Eye (tissue), 1 donor: ENCODE data around the gene LILRB2.
"Not testable (repeated sequence)": the region's sequence is repeated elsewhere in the genome, so short reads cannot be mapped to it uniquely, and the experiment has no call there.

Experiments used
- DNase-seq: peaks from one replicate; pipeline ENCODE4 v3.0.0-alpha.2; 2015

LILRB2 gene

GRCh38 chr19:54281007-54281728, at the start of gene LILRB2:
Gene LILRB2, minus strand, starts transcription at chr19:54281110. Its CDS starts 614 bp downstream, at chr19:54280496.
- DNase-seq, result no peak

GRCh38 chr19:54329476-54330165, 48.7 kb upstream of the LILRB2 start:
- no peak for DNase-seq

GRCh38 chr19:54328781-54329180, 47.9 kb upstream of the LILRB2 start:
- not testable (repeated sequence) for DNase-seq

- no peak for DNase-seq
These were observed 44.7 kb upstream of the LILRB2 start for GRCh38 chr19:54325631-54326030.

- peak; percentile 84 for DNase-seq
These were observed 44.3 kb upstream of the LILRB2 start for GRCh38 chr19:54325194-54325621.

GRCh38 chr19:54324071-54324470, 43.2 kb upstream of the LILRB2 start:
- no peak for DNase-seq

GRCh38 chr19:54322934-54323333, 42.0 kb upstream of the LILRB2 start:
- DNase-seq, result not testable (repeated sequence)

- DNase-seq, result not testable (repeated sequence)
These were observed 41.4 kb upstream of the LILRB2 start for GRCh38 chr19:54322295-54322694.

- DNase-seq, result no peak
These were observed 39.2 kb upstream of the LILRB2 start for GRCh38 chr19:54319892-54320670.

- no peak for DNase-seq
These were observed 38.1 kb upstream of the LILRB2 start for GRCh38 chr19:54319049-54319448.

GRCh38 chr19:54317965-54318240, 37.0 kb upstream of the LILRB2 start:
- DNase-seq, result no peak

- no peak for DNase-seq
These were observed 36.4 kb upstream of the LILRB2 start for GRCh38 chr19:54317108-54317964.

- peak; percentile 11 for DNase-seq
These were observed 35.8 kb upstream of the LILRB2 start for GRCh38 chr19:54316746-54317107.

GRCh38 chr19:54315956-54316355, 35.0 kb upstream of the LILRB2 start:
- no peak for DNase-seq

- DNase-seq, result no peak
These were observed 31.8 kb upstream of the LILRB2 start, which contains the start of gene LILRA5 for GRCh38 chr19:54312436-54313377. Gene LILRA5, minus strand, starts transcription at chr19:54313166. Its CDS starts 147 bp downstream, at chr19:54313019.

GRCh38 chr19:54312011-54312410, 31.1 kb upstream of the LILRB2 start:
- DNase-seq, result no peak

GRCh38 chr19:54311486-54311885, 30.6 kb upstream of the LILRB2 start:
- no peak for DNase-seq

GRCh38 chr19:54310543-54310942, 29.6 kb upstream of the LILRB2 start:
- DNase-seq, result no peak

GRCh38 chr19:54309811-54310210, 28.9 kb upstream of the LILRB2 start:
- no peak for DNase-seq

- DNase-seq, result no peak
These were observed 26.6 kb upstream of the LILRB2 start for GRCh38 chr19:54307389-54308020.

GRCh38 chr19:54305141-54305540, 24.2 kb upstream of the LILRB2 start:
- DNase-seq, result no peak
